Measurements from ENCODE around the gene TMEM19.

- TF ChIP-seq EZH2 (IDR thresholded peaks at IDR 0.05; ENCODE audit: insufficient read depth, low read length) = no peak
- no peak for TF ChIP-seq CTCF (IDR thresholded peaks at IDR 0.05; ENCODE audit: insufficient read depth, low read depth, low read length)
These were observed 42.1 kb downstream of the TMEM19 start for GRCh38 chr12:71727958-71728357.
